HEK293 (cell line): ENCODE results near the gene GPATCH2.

ENCODE experiments used
- CTCF ChIA-PET: fragments of 350-600 bp; formaldehyde crosslinking; extraction: SDS; loops from one replicate; lab custom pipeline; 2021; ENCODE audit warnings: antibody characterized with exemption; lab: Yijun Ruan, JAX
- POLR2A ChIA-PET: fragments of 300-600 bp; formaldehyde crosslinking; extraction: SDS; loops from one replicate; lab custom pipeline; 2020; ENCODE audit warnings: antibody characterized with exemption, inconsistent platforms; lab: Yijun Ruan, JAX
- H3K27ac ChIP-seq: fragments of 200-500 bp; sonication (Bioruptor generic); 2 replicates; pipeline ENCODE4 v1.5.1; 2014; ENCODE audit warnings: low read depth, low read length, control low read depth, inconsistent platforms; ENCODE audit errors: extremely low read depth
- H3K36me3 ChIP-seq, 2 experiments: fragments of 200-500 bp in 1 of 2; sonication (Bioruptor generic) in 1 of 2; 1 replicate in 1 of 2; 2 replicates in 1 of 2; pipeline ENCODE4 v1.5.1; 2014 to 2017; ENCODE audit warnings: inconsistent platforms in 2 of 2, low read length in 2 of 2; ENCODE audit not compliant: control insufficient read depth in 2 of 2, insufficient read depth in 1 of 2
- H3K4me1 ChIP-seq: fragments of 200-500 bp; sonication (Bioruptor generic); 2 replicates; pipeline ENCODE4 v1.5.1; 2014; ENCODE audit warnings: mild to moderate bottlenecking, low read length, inconsistent platforms; ENCODE audit not compliant: control insufficient read depth, insufficient read depth
- H3K4me3 ChIP-seq: 2 replicates; pipeline ENCODE4 v1.5.1; 2011; ENCODE audit warnings: low read depth, mild to moderate bottlenecking, control low read depth, low read length, moderate library complexity
- H3K9me3 ChIP-seq: fragments of 200-500 bp; sonication (Bioruptor generic); 2 replicates; pipeline ENCODE4 v1.5.1; 2014; ENCODE audit warnings: low read depth, low read length, inconsistent platforms; ENCODE audit not compliant: control insufficient read depth, insufficient read depth
- GFI1B ChIP-seq: fragments of 450-650 bp; formaldehyde crosslinking; IDR thresholded peaks from 2 replicates; pipeline ENCODE4 v1.5.1; 2016; ENCODE audit warnings: missing biosample characterization, missing genetic modification characterization
- MYNN ChIP-seq: fragments of 450-650 bp; formaldehyde crosslinking; IDR thresholded peaks from 2 replicates; pipeline ENCODE4 v1.5.1; 2016; ENCODE audit warnings: missing biosample characterization, missing genetic modification characterization, borderline replicate concordance
- MZF1 ChIP-seq: fragments of 450-650 bp; formaldehyde crosslinking; IDR thresholded peaks from 2 replicates; pipeline ENCODE4 v1.5.1; 2017; ENCODE audit warnings: missing biosample characterization, missing genetic modification characterization, borderline replicate concordance
- ZNF114 ChIP-seq: fragments of 450-650 bp; formaldehyde crosslinking; IDR thresholded peaks from 2 replicates; pipeline ENCODE4 v1.5.0; 2017; ENCODE audit warnings: missing biosample characterization, missing genetic modification characterization
- ZNF132 ChIP-seq: fragments of 450-650 bp; formaldehyde crosslinking; IDR thresholded peaks from 2 replicates; pipeline ENCODE4 v1.5.1; 2017; ENCODE audit warnings: missing biosample characterization, missing genetic modification characterization, borderline replicate concordance
- ZNF133 ChIP-seq: fragments of 450-650 bp; formaldehyde crosslinking; IDR thresholded peaks from 2 replicates; pipeline ENCODE4 v1.5.1; 2016; ENCODE audit warnings: missing biosample characterization, missing genetic modification characterization
- ZNF19 ChIP-seq: fragments of 450-650 bp; formaldehyde crosslinking; IDR thresholded peaks from 2 replicates; pipeline ENCODE4; 2016; ENCODE audit warnings: missing biosample characterization, missing genetic modification characterization, low read depth
- ZNF292 ChIP-seq: fragments of 450-650 bp; formaldehyde crosslinking; IDR thresholded peaks from 2 replicates; pipeline ENCODE4 v1.5.1; 2016; ENCODE audit warnings: low read depth, missing biosample characterization, missing genetic modification characterization, borderline replicate concordance
- ZNF324 ChIP-seq: fragments of 450-650 bp; formaldehyde crosslinking; IDR thresholded peaks from 2 replicates; pipeline ENCODE4 v1.5.1; 2016; ENCODE audit warnings: missing biosample characterization, missing genetic modification characterization
- ZNF341 ChIP-seq: fragments of 450-650 bp; formaldehyde crosslinking; IDR thresholded peaks from 2 replicates; pipeline ENCODE4; 2016; ENCODE audit warnings: low read depth, missing biosample characterization, missing genetic modification characterization
- ZNF350 ChIP-seq: fragments of 450-650 bp; formaldehyde crosslinking; IDR thresholded peaks from 2 replicates; pipeline ENCODE4 v1.5.0; 2017; ENCODE audit warnings: missing biosample characterization, mild to moderate bottlenecking, missing genetic modification characterization
- ZNF514 ChIP-seq: fragments of 450-650 bp; formaldehyde crosslinking; IDR thresholded peaks from 2 replicates; pipeline ENCODE4 v1.5.1; 2016; ENCODE audit warnings: missing biosample characterization, missing genetic modification characterization
- ZNF521 ChIP-seq: fragments of 450-650 bp; formaldehyde crosslinking; IDR thresholded peaks from 2 replicates; pipeline ENCODE4 v1.5.1; 2017; ENCODE audit warnings: missing biosample characterization, mild to moderate bottlenecking, missing genetic modification characterization
- ZNF529 ChIP-seq: fragments of 450-650 bp; formaldehyde crosslinking; IDR thresholded peaks from 2 replicates; pipeline ENCODE4 v1.5.1; 2017; ENCODE audit warnings: missing genetic modification characterization, missing biosample characterization; ENCODE audit not compliant: insufficient replicate concordance
- ZNF624 ChIP-seq: fragments of 450-650 bp; formaldehyde crosslinking; IDR thresholded peaks from 2 replicates; pipeline ENCODE4 v1.5.1; 2017; ENCODE audit warnings: missing biosample characterization, missing genetic modification characterization
- ZNF629 ChIP-seq: fragments of 450-650 bp; formaldehyde crosslinking; IDR thresholded peaks from 2 replicates; pipeline ENCODE4 v1.5.1; 2017; ENCODE audit warnings: missing biosample characterization, missing genetic modification characterization
- ZNF658 ChIP-seq: fragments of 450-650 bp; formaldehyde crosslinking; IDR thresholded peaks from 2 replicates; pipeline ENCODE4; 2016; ENCODE audit warnings: missing biosample characterization, missing genetic modification characterization
- ZNF670 ChIP-seq: fragments of 450-650 bp; formaldehyde crosslinking; IDR thresholded peaks from 2 replicates; pipeline ENCODE4 v1.5.1; 2016; ENCODE audit warnings: missing biosample characterization, missing genetic modification characterization, low read depth
- ZSCAN16 ChIP-seq: fragments of 450-650 bp; formaldehyde crosslinking; IDR thresholded peaks from 2 replicates; pipeline ENCODE4 v1.5.1; 2016; ENCODE audit warnings: missing biosample characterization, missing genetic modification characterization
- TF ChIP-seq, protein P1 (sequence below): fragments of 450-650 bp; formaldehyde crosslinking; IDR thresholded peaks from 2 replicates; pipeline ENCODE4 v1.5.1; 2017; ENCODE audit warnings: missing biosample characterization, missing genetic modification characterization
- TF ChIP-seq, protein P2 (sequence below): fragments of 450-650 bp; formaldehyde crosslinking; IDR thresholded peaks from 2 replicates; pipeline ENCODE4; 2016; ENCODE audit warnings: missing biosample characterization, missing genetic modification characterization
- TF ChIP-seq, protein P3 (sequence below): fragments of 450-650 bp; formaldehyde crosslinking; IDR thresholded peaks from 2 replicates; pipeline ENCODE4 v1.5.1; 2017; ENCODE audit warnings: missing biosample characterization, missing genetic modification characterization
- TF ChIP-seq, protein P4 (sequence below): fragments of 450-650 bp; formaldehyde crosslinking; IDR thresholded peaks from 2 replicates; pipeline ENCODE4 v1.5.1; 2016; ENCODE audit warnings: missing biosample characterization, missing genetic modification characterization
- TF ChIP-seq, protein P5 (sequence below): fragments of 450-650 bp; formaldehyde crosslinking; IDR thresholded peaks from 2 replicates; pipeline ENCODE4 v1.5.1; 2016; ENCODE audit warnings: missing biosample characterization, missing genetic modification characterization

Gene GPATCH2

DNA sequence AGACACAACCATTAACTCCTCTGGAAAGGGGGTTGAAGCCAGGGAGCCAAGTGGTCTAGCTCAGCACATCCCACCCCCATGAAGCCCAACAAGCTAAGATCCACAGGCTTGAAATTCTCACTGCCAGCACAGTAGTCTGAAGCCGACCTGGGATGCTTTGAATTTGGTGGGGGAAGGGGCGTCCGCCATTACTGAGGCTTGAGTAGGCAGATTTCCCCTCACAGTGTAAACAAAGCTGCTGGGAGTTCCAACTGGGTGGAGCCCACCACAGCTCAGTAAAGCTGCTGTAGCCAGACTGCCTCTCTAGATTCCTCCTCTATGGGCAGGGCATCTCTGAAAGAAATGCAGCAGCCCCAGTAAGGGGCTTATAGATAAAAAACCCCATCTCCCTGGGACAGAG is 193.5 kb downstream of the GPATCH2 start:
- POLR2A ChIA-PET: no interaction called here
- no peak overlapping the region for H3K27ac ChIP-seq
- TF ChIP-seq ZNF658 (tag by site-specific recombination) (no peak), ZNF114 (tag by site-specific recombination) (no peak), ZNF514 (tag by site-specific recombination) (no peak), ZNF292 (tag by site-specific recombination) (no peak), MYNN (tag by site-specific recombination) (no peak), ZNF521 (tag by site-specific recombination) (no peak)
- H3K4me3 ChIP-seq: no peak overlapping the region
- CTCF ChIA-PET: no interaction called here
- no peaks in the 10 kb centered on the region for H3K36me3 ChIP-seq
- no peaks in the 10 kb centered on the region for H3K9me3 ChIP-seq
- H3K4me1 ChIP-seq: no peaks in the 10 kb centered on the region

DNA sequence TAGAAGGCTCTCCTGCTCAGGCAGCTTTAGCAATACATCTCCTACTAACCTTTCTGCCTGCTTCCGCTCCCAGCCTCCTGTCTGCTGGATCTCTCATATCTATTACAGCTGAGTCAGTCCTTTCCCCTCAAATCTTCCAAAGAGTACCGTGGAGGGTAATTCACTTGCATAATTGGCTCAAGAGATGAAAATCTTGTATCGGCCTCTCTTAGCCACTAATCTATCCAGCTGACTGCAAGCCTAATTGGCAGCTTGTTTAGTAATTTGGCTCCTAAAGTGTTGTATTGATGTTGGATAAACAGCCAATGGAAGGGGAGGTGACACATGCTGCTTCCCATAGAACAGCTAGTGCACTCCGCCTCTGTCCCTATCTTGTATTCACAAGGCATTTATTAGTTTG is 195.7 kb downstream of the GPATCH2 start:
- TF ChIP-seq ZNF658 (tag by site-specific recombination) (no peak), MZF1 (tag by site-specific recombination) (no peak), ZNF624 (tag by site-specific recombination) (no peak), GFI1B (tag by site-specific recombination) (no peak), ZSCAN16 (tag by site-specific recombination) (no peak), ZNF341 (tag by site-specific recombination) (no peak), ZNF132 (no peak), ZNF350 (tag by site-specific recombination) (no peak), ZNF629 (tag by site-specific recombination) (no peak), ZNF133 (tag by site-specific recombination) (no peak), ZNF514 (tag by site-specific recombination) (no peak), ZNF324 (tag by site-specific recombination) (no peak), ZNF529 (no peak), ZNF670 (no peak), ZNF19 (tag by site-specific recombination) (no peak)
- TF ChIP-seq, protein P1, sequence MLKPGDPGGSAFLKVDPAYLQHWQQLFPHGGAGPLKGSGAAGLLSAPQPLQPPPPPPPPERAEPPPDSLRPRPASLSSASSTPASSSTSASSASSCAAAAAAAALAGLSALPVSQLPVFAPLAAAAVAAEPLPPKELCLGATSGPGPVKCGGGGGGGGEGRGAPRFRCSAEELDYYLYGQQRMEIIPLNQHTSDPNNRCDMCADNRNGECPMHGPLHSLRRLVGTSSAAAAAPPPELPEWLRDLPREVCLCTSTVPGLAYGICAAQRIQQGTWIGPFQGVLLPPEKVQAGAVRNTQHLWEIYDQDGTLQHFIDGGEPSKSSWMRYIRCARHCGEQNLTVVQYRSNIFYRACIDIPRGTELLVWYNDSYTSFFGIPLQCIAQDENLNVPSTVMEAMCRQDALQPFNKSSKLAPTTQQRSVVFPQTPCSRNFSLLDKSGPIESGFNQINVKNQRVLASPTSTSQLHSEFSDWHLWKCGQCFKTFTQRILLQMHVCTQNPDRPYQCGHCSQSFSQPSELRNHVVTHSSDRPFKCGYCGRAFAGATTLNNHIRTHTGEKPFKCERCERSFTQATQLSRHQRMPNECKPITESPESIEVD (tag by site-specific recombination): no peak
- TF ChIP-seq, protein P2, sequence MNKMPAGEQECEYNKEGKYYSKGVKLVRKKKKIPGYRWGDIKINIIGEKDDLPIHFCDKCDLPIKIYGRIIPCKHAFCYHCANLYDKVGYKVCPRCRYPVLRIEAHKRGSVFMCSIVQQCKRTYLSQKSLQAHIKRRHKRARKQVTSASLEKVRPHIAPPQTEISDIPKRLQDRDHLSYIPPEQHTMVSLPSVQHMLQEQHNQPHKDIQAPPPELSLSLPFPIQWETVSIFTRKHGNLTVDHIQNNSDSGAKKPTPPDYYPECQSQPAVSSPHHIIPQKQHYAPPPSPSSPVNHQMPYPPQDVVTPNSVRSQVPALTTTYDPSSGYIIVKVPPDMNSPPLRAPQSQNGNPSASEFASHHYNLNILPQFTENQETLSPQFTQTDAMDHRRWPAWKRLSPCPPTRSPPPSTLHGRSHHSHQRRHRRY (tag by site-specific recombination): no peak
- TF ChIP-seq, protein P3, sequence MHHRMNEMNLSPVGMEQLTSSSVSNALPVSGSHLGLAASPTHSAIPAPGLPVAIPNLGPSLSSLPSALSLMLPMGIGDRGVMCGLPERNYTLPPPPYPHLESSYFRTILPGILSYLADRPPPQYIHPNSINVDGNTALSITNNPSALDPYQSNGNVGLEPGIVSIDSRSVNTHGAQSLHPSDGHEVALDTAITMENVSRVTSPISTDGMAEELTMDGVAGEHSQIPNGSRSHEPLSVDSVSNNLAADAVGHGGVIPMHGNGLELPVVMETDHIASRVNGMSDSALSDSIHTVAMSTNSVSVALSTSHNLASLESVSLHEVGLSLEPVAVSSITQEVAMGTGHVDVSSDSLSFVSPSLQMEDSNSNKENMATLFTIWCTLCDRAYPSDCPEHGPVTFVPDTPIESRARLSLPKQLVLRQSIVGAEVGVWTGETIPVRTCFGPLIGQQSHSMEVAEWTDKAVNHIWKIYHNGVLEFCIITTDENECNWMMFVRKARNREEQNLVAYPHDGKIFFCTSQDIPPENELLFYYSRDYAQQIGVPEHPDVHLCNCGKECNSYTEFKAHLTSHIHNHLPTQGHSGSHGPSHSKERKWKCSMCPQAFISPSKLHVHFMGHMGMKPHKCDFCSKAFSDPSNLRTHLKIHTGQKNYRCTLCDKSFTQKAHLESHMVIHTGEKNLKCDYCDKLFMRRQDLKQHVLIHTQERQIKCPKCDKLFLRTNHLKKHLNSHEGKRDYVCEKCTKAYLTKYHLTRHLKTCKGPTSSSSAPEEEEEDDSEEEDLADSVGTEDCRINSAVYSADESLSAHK (tag by site-specific recombination): no peak
- TF ChIP-seq, protein P4, sequence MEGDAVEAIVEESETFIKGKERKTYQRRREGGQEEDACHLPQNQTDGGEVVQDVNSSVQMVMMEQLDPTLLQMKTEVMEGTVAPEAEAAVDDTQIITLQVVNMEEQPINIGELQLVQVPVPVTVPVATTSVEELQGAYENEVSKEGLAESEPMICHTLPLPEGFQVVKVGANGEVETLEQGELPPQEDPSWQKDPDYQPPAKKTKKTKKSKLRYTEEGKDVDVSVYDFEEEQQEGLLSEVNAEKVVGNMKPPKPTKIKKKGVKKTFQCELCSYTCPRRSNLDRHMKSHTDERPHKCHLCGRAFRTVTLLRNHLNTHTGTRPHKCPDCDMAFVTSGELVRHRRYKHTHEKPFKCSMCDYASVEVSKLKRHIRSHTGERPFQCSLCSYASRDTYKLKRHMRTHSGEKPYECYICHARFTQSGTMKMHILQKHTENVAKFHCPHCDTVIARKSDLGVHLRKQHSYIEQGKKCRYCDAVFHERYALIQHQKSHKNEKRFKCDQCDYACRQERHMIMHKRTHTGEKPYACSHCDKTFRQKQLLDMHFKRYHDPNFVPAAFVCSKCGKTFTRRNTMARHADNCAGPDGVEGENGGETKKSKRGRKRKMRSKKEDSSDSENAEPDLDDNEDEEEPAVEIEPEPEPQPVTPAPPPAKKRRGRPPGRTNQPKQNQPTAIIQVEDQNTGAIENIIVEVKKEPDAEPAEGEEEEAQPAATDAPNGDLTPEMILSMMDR (tag by site-specific recombination): no peak
- TF ChIP-seq, protein P5, sequence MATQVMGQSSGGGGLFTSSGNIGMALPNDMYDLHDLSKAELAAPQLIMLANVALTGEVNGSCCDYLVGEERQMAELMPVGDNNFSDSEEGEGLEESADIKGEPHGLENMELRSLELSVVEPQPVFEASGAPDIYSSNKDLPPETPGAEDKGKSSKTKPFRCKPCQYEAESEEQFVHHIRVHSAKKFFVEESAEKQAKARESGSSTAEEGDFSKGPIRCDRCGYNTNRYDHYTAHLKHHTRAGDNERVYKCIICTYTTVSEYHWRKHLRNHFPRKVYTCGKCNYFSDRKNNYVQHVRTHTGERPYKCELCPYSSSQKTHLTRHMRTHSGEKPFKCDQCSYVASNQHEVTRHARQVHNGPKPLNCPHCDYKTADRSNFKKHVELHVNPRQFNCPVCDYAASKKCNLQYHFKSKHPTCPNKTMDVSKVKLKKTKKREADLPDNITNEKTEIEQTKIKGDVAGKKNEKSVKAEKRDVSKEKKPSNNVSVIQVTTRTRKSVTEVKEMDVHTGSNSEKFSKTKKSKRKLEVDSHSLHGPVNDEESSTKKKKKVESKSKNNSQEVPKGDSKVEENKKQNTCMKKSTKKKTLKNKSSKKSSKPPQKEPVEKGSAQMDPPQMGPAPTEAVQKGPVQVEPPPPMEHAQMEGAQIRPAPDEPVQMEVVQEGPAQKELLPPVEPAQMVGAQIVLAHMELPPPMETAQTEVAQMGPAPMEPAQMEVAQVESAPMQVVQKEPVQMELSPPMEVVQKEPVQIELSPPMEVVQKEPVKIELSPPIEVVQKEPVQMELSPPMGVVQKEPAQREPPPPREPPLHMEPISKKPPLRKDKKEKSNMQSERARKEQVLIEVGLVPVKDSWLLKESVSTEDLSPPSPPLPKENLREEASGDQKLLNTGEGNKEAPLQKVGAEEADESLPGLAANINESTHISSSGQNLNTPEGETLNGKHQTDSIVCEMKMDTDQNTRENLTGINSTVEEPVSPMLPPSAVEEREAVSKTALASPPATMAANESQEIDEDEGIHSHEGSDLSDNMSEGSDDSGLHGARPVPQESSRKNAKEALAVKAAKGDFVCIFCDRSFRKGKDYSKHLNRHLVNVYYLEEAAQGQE (tag by site-specific recombination): no peak
- CTCF ChIA-PET: no interaction called here

More for the DNA sequence above, 195.7 kb downstream of the GPATCH2 start:
- Histone ChIP-seq H3K4me1 (no peaks in the 10 kb centered on the region), H3K4me3 (no peak overlapping the region), H3K9me3 (no peaks in the 10 kb centered on the region), H3K36me3 (peaks cover 0 to 7% of the 10 kb centered on the region in 2 experiments; a peak in 1 of 3 replicates), H3K27ac (no peak overlapping the region)
- POLR2A ChIA-PET: no interaction called here
